Activated naive CD4-positive, alpha-beta T cell treated with anti-CD3 and anti-CD28 coated beads for 36 hours (primary cell): ENCODE results near the gene EGFL6. TPM values are rescaled to one million over a fixed set of nuclear protein-coding genes. Genes with fewer than 3 reads are reported as not detected.
"Not testable (repeated sequence)": the region's sequence is repeated elsewhere in the genome, so short reads cannot be mapped to it uniquely, and the experiment has no call there.

Experiments used
- CTCF ChIA-PET: fragments of 350-600 bp; sonication (Branson Sonifier 250); formaldehyde crosslinking; loops from one replicate; lab custom pipeline; 2021; ENCODE audit warnings: antibody characterized with exemption; lab: Charles Lee
- DNase-seq: peaks from one replicate; pipeline ENCODE4 v3.0.0-alpha.2; 2020
- H3K27ac Mint-ChIP-seq: one replicate; pipeline ENCODE4 v1.8.0; 2021; ENCODE audit warnings: mild to moderate bottlenecking, mixed read lengths
- H3K27me3 Mint-ChIP-seq: one replicate; pipeline ENCODE4 v1.8.0; 2021; ENCODE audit warnings: low read depth, mixed read lengths
- H3K36me3 Mint-ChIP-seq: one replicate; pipeline ENCODE4 v1.8.0; 2021; ENCODE audit warnings: low read depth, mixed read lengths
- H3K4me1 Mint-ChIP-seq: one replicate; pipeline ENCODE4 v1.8.0; 2021; ENCODE audit warnings: low read depth, mixed read lengths
- H3K4me3 Mint-ChIP-seq: one replicate; pipeline ENCODE4 v1.8.0; 2021; ENCODE audit warnings: mild to moderate bottlenecking, moderate library complexity, mixed read lengths
- H3K9me3 Mint-ChIP-seq: one replicate; pipeline ENCODE4 v1.8.0; 2021; ENCODE audit warnings: mixed read lengths
- intact Hi-C: fragments of 100-400 bp; cut with micrococcal nuclease; formaldehyde crosslinking; loops from one replicate; pipeline ENCODE4 v1.15.1; 2023
- total RNA-seq, 2 experiments: library from RNA; stranded (reverse); gene quantifications; one replicate each; pipeline ENCODE4 v1.2.3, GENCODE V29; 2021

Gene EGFL6
- total RNA-seq, 2 experiments from 2014 or later, result 0.12 TPM; not detected in 1

DNA sequence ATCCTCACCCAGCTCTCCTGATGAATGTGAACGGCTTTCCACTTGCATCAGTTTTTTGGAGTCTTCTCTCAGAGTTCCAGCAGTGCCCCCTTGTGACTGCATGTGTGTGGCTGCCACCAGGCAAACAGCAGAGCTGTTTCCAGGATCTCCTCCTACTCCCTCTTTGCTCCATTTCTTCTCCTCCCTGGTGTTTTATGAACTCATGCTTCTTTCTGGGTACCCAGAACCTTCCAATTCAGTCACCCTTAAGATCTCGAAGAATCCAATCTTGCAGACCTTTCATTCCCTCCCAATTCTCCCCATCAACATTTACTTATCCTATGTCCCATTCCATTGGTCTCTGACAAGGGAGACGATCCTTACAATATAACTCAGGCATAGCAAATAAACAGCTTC, 76.8 kb downstream of the EGFL6 start:
- H3K27ac Mint-ChIP-seq, result peak overlapping the region; percentile 18
- DNase-seq, result peak; percentile 73
- intact Hi-C loops, result loop anchor here (1.0 to 2.0 kb wide), 4 partner anchors 140 to 700 kb away; no protein-coding TSS in a partner anchor
- no peaks in the 10 kb centered on the region for H3K9me3 Mint-ChIP-seq
- no peak overlapping the region for H3K4me3 Mint-ChIP-seq
- H3K27me3 Mint-ChIP-seq, result no peaks in the 10 kb centered on the region
- H3K4me1 Mint-ChIP-seq, result peaks cover 12% of the 10 kb centered on the region
- no peaks in the 10 kb centered on the region for H3K36me3 Mint-ChIP-seq
- CTCF ChIA-PET, result interaction anchor here (0.9 to 3.4 kb wide), 12 partner anchors 9 to 158 kb away, joined by 3 to 43 read pairs (median 4); no protein-coding TSS in a partner anchor

- Mint-ChIP-seq H3K36me3 (no peaks in the 10 kb centered on the region), H3K4me1 (peaks cover 17% of the 10 kb centered on the region), H3K27me3 (no peaks in the 10 kb centered on the region), H3K9me3 (no peaks in the 10 kb centered on the region), H3K27ac (peak overlapping the region; percentile 46), H3K4me3 (no peak overlapping the region)
- CTCF ChIA-PET, result no interaction called here
- peak; percentile 57 for DNase-seq
- intact Hi-C loops, result loop anchor here (2.0 kb wide), 1 partner anchor 555 kb away; no protein-coding TSS in a partner anchor
Measured at GRCh38 chrX:13647709-13648212, 78.4 kb downstream of the EGFL6 start.

- H3K4me1 Mint-ChIP-seq, result peaks cover 17% of the 10 kb centered on the region
- H3K27ac Mint-ChIP-seq, CTCF ChIA-PET, H3K36me3 Mint-ChIP-seq, intact Hi-C loops, DNase-seq, H3K9me3 Mint-ChIP-seq, H3K27me3 Mint-ChIP-seq, H3K4me3 Mint-ChIP-seq: not testable (repeated sequence)
Measured at GRCh38 chrX:13648336-13648735, 78.9 kb downstream of the EGFL6 start.

DNA sequence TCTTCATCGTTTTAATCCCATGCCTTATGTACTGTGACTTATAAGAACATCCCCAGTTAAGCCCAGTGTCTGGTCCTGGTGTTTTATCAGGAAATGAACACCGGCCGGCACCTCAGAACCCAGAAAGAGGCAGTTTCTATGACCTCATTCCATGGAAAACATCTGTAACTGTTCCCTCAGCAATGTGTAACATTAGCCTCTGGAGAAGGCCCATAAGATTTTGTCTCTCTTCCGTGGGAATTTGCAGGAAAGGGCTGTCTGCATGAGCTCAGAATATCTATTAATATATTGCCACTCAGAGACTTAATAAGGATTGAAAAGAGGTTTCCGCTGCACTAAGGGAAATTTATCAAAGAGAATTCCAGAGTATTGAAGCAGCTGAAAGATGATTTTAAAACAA, 80.4 kb downstream of the EGFL6 start:
- intact Hi-C loops, result loop anchor here (5.0 kb wide), 2 partner anchors 678 to 1222 kb away; partner anchors contain the start of genes FANCB and MOSPD2
- DNase-seq, result no peak
- Mint-ChIP-seq H3K9me3 (no peaks in the 10 kb centered on the region), H3K27ac (no peak overlapping the region), H3K4me3 (no peak overlapping the region), H3K27me3 (no peaks in the 10 kb centered on the region), H3K4me1 (peaks cover 24% of the 10 kb centered on the region), H3K36me3 (no peaks in the 10 kb centered on the region)
- CTCF ChIA-PET, result interaction anchor here (1.0 kb wide), 1 partner anchor 143 kb away, joined by 5 read pairs; no protein-coding TSS in a partner anchor

- Mint-ChIP-seq H3K27me3 (no peaks in the 10 kb centered on the region), H3K4me3 (no peak overlapping the region), H3K36me3 (no peaks in the 10 kb centered on the region), H3K4me1 (peaks cover 29% of the 10 kb centered on the region), H3K9me3 (no peaks in the 10 kb centered on the region), H3K27ac (no peak overlapping the region)
- CTCF ChIA-PET, result interaction anchor here (1.0 kb wide), 1 partner anchor 143 kb away, joined by 5 read pairs; no protein-coding TSS in a partner anchor
- intact Hi-C loops, result loop anchor here (5.0 kb wide), 2 partner anchors 678 to 1222 kb away; partner anchors contain the start of genes FANCB and MOSPD2
- DNase-seq, result no peak
Measured at GRCh38 chrX:13650318-13650717, 80.9 kb downstream of the EGFL6 start.

- Mint-ChIP-seq H3K4me3 (no peak overlapping the region), H3K36me3 (no peaks in the 10 kb centered on the region), H3K9me3 (no peaks in the 10 kb centered on the region), H3K27me3 (no peaks in the 10 kb centered on the region), H3K27ac (peak overlapping the region; percentile 41), H3K4me1 (peaks cover 26% of the 10 kb centered on the region)
- DNase-seq, result no peak
- CTCF ChIA-PET, result no interaction called here
- intact Hi-C loops, result loop anchor here (5.0 kb wide), 2 partner anchors 679 to 1221 kb away; partner anchors contain the start of genes FANCB and MOSPD2
Measured at GRCh38 chrX:13651150-13651549, 81.7 kb downstream of the EGFL6 start.

DNA sequence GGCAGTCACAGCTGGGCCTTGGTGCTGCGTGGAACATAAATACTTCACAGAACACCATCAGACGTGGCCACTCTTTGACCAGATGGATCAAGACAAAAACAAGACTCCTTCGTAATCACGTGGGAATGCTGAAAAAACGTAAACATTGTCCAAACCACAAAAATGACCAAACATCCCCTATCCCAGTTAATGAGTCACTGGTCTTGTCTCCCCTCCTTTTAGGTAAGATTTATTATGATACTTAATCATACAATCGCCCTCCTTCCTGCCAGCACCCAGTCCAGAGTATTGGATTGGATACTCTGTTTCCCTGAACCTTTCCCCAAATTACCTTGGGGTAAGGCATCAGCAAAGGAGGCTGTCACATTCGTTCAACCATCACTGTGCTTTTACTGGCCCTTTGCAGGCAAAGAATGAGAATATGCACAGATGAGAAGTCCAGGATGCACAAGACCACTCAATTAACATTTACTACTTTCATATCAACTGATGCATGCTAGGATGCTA, 82.9 kb downstream of the EGFL6 start:
- Mint-ChIP-seq H3K9me3 (no peaks in the 10 kb centered on the region), H3K36me3 (peaks cover 2% of the 10 kb centered on the region), H3K4me3 (peak overlapping the region; percentile 88), H3K4me1 (peaks cover 24% of the 10 kb centered on the region), H3K27ac (peak overlapping the region; percentile 93), H3K27me3 (no peaks in the 10 kb centered on the region)
- no peak for DNase-seq
- CTCF ChIA-PET, result interaction anchor here (1.0 kb wide), 1 partner anchor 145 kb away, joined by 3 read pairs; no protein-coding TSS in a partner anchor
- intact Hi-C loops, result loop anchor here (2.0 to 5.0 kb wide), 5 partner anchors 90 to 1220 kb away; partner anchors contain the start of genes FANCB and MOSPD2

DNA sequence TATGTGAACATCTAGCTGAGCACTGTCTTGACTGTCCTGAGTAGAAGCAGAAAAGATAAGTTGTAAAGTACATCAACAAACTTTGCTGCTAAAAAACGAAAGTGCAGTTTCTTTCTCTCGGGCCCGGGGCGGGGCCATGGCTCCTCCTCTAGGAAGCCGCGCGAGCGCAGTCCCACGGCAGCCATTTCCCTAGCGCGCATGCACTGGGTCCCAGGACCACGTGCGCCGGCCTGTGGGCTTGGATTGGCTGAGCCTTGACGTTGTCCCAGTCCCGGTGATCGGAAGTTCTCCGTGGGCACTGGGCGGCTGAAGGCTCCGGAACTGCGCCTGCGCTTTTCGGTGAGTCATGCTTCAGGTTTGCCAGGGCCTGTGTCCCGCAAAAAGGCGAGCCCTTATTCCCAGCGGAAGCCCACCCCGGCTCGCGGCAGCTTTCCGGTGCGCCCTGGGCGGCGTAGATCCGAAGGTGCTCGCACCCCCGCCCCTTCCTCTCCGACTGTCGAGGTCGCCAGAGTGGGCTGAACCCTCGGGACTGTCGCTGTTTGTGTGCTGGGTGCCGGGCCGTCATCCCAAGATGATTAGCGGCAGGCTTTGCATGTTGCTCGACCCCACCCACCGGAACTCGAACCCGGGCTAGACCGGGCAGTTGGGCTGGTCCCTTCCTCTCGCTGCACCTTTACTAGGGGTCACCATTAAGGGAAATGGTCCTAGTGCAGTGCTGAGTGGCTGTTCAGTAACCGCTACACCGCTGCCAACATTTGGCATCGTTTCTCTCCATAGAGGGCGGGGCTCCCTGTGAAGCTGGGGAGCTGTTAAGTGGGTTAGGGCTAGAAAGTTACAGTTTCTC, 83.7 kb downstream of the EGFL6 start, which contains the start of gene TCEANC:
TCEANC (plus strand) TSS at position 292 of the 844 bp plus-strand sequence. CDS start 9,368 bp downstream, outside the sequence.
- peak within 1 kb of the TSS; percentile 93 for H3K27ac Mint-ChIP-seq
- H3K4me3 Mint-ChIP-seq, result peak within 1 kb of the TSS; percentile 88
- H3K4me1 Mint-ChIP-seq, result peaks cover 24% of the 10 kb centered on the region
- intact Hi-C loops, result loop anchor here (1.0 to 5.0 kb wide), 10 partner anchors 16 to 1219 kb away; partner anchors contain the start of genes FANCB, MOSPD2, OFD1 and TRAPPC2
- peak; percentile 95 for DNase-seq
- H3K9me3 Mint-ChIP-seq, result no peaks in the 10 kb centered on the region
- no peaks in the 10 kb centered on the region for H3K27me3 Mint-ChIP-seq
- CTCF ChIA-PET, result interaction anchor here (1.2 to 1.5 kb wide), 2 partner anchors 91 to 146 kb away, joined by 3 to 5 read pairs; no protein-coding TSS in a partner anchor
- peaks cover 2% of the 10 kb centered on the region for H3K36me3 Mint-ChIP-seq

- Mint-ChIP-seq H3K4me1 (peaks cover 28% of the 10 kb centered on the region), H3K27ac (no peak overlapping the region), H3K4me3 (peak overlapping the region; percentile 88), H3K9me3 (no peaks in the 10 kb centered on the region), H3K27me3 (no peaks in the 10 kb centered on the region), H3K36me3 (peaks cover 2% of the 10 kb centered on the region)
- DNase-seq, result no peak
- intact Hi-C loops, result loop anchor here (5.0 kb wide), 2 partner anchors 682 to 1218 kb away; partner anchors contain the start of genes FANCB and MOSPD2
- CTCF ChIA-PET, result interaction anchor here (1.2 to 2.2 kb wide), 3 partner anchors 8 to 147 kb away, joined by 3 to 6 read pairs (median 5); no protein-coding TSS in a partner anchor
Measured at GRCh38 chrX:13654116-13654515, 84.7 kb downstream of the EGFL6 start.

DNA sequence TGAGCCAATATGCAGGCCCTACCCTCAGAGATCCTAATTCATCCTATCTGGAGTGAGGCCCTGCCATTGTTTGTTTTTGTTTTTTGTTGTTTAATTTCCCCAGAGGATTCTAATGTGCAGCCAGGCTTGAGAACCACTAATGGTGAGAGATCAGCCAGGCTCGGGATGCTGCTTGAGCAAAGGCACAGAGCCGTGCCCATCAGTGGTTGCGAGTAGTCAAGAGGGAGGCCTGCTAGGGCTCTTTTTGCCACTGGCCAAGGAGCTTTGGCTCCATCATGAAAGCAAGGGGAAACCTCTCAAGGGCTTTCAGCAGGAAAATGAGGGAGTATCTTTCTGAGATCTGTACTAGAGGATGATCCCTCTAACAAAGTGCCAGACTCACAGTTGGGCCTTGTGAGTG, 86.3 kb downstream of the EGFL6 start:
- Mint-ChIP-seq H3K27me3 (no peaks in the 10 kb centered on the region), H3K9me3 (no peaks in the 10 kb centered on the region), H3K4me1 (peaks cover 29% of the 10 kb centered on the region), H3K4me3 (no peak overlapping the region), H3K36me3 (peaks cover 4% of the 10 kb centered on the region), H3K27ac (no peak overlapping the region)
- intact Hi-C loops, result loop anchor here (5.0 kb wide), 1 partner anchor 242 kb away; no protein-coding TSS in a partner anchor
- DNase-seq, result no peak
- CTCF ChIA-PET, result interaction anchor here (0.7 to 2.2 kb wide), 3 partner anchors 9 to 385 kb away, joined by 3 to 6 read pairs (median 4); no protein-coding TSS in a partner anchor

- H3K4me1 Mint-ChIP-seq, result peaks cover 32% of the 10 kb centered on the region
- H3K9me3 Mint-ChIP-seq, result no peaks in the 10 kb centered on the region
- no peak overlapping the region for H3K27ac Mint-ChIP-seq
- no peak overlapping the region for H3K4me3 Mint-ChIP-seq
- H3K36me3 Mint-ChIP-seq, result peaks cover 4% of the 10 kb centered on the region
- DNase-seq, result no peak
- CTCF ChIA-PET, result no interaction called here
- intact Hi-C loops, result loop anchor here (1.0 to 5.0 kb wide), 4 partner anchors 33 to 374 kb away; no protein-coding TSS in a partner anchor
- H3K27me3 Mint-ChIP-seq, result no peaks in the 10 kb centered on the region
Measured at GRCh38 chrX:13658602-13659001, 89.2 kb downstream of the EGFL6 start.
